ENCODE data around the gene POMT2.

DNA sequence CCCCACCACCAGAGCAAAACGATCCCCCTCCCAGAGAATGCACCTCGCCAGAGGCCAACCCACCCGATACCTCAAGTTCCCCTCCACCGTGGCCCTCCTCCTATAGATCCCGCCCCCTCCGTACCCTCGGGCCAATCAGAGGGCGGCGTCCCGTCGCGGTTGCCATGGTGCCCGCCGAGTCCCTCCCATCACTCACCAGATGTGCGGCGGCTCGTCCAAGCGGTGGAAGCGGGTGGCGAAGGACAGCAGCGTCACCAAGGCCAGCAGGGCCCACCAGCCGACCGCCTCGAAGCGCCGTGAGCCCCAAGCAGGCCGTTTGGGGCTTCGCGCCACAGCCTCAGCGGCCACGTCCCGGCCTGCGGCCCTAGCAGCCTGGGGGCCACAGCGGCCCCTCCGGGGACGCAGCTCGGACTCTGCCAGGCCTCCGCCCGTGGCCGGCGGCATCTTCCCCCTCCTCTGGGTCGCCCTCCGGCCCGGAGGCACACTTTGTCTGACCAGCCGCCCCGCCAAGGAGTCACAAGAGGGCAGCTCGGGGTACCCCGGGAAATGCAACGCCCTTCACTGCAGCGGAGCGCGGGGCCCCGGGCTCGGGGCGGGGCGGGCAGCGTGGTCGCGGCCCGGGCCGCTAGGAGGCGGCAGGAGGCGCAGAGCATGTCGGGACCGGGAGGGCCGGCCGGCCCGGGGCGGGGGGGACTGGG, at the start of gene POMT2:
- no peak for TF ChIP-seq EZH2 (IDR thresholded peaks at IDR 0.05; ENCODE audit: low read length, missing control alignments)
- TF ChIP-seq, protein P1, sequence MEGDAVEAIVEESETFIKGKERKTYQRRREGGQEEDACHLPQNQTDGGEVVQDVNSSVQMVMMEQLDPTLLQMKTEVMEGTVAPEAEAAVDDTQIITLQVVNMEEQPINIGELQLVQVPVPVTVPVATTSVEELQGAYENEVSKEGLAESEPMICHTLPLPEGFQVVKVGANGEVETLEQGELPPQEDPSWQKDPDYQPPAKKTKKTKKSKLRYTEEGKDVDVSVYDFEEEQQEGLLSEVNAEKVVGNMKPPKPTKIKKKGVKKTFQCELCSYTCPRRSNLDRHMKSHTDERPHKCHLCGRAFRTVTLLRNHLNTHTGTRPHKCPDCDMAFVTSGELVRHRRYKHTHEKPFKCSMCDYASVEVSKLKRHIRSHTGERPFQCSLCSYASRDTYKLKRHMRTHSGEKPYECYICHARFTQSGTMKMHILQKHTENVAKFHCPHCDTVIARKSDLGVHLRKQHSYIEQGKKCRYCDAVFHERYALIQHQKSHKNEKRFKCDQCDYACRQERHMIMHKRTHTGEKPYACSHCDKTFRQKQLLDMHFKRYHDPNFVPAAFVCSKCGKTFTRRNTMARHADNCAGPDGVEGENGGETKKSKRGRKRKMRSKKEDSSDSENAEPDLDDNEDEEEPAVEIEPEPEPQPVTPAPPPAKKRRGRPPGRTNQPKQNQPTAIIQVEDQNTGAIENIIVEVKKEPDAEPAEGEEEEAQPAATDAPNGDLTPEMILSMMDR (conservative IDR thresholded peaks at IDR 0.05 in 1 of 2, IDR thresholded peaks at IDR 0.05 in 1 of 2; ENCODE audit: low read depth in 1 of 2, low read length in 2 of 2), result peak in 1 of 2 donors; percentile 19
